ENCODE results near the gene PPBP.
A peak's percentile ranks its signal among the peaks of the same experiment; 100 is the strongest.
"Not testable (repeated sequence)": the region's sequence is repeated elsewhere in the genome, so short reads cannot be mapped to it uniquely, and the experiment has no call there.

The PPBP gene

DNA sequence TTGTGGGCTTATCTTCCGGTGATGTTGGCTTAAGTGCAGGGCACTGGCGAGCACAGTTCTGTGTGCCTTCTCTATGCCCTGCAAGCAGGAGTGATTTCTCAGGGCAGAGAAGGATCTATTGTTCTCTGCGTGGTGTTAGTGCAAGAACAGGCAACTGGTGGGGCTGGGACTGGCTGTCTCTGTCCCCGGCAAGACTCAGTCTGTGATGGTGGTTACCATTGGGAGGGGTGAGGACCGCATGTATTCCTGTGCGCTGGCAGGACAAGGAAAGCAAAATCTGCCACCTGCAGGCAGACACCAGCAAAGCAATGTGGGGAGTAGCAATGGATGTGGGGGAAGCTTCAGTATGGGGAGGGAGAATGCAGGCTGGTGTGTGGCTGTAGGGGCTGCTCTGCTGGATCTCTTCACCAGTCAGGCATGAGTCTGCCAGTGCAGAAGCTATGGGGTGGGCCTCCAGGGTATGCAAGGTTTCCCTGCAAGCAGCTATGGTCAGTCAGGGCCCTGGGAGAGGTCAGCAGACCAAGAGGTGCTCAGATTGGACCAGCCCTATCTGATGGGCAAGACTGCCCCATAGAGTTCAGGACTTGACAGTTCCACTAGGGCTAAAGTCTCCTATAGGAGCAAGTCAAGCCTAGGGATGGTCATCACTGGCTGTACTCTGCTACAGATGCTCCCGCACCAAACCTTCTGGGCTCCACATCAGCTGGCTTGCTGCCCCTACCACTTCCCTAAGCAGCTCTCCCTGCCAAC, 23.0 kb downstream of the PPBP start:
- no peak for DNase-seq
- in situ Hi-C loops (cut with HindIII; ENCODE audit: low pct_ligation_motif_present, low pct_unique_long_range_greater_than_20kb, low sequenced_read_pairs), result no loop called here

DNA sequence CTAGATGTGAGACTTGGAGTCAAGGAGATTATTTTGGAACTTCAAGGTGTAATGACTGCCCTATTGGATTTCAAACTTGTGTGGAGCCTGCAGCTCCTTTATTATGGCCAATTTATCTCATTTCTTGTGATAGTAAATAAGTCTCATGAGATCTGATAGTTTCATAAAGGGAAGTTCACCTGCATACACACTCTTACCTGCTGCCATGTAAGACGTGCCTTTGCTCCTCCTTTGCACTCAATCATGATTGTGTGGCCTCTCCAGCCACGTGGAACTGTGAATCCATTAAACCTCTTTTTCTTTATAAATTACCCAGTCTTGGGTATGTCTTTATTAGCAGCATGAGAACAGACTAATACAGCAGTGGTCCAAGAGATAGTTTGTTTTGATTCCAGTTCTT, 25.3 kb downstream of the PPBP start:
- no peak for DNase-seq
- in situ Hi-C loops (cut with HindIII; ENCODE audit: low pct_ligation_motif_present, low pct_unique_long_range_greater_than_20kb, low sequenced_read_pairs), result no loop called here

DNA sequence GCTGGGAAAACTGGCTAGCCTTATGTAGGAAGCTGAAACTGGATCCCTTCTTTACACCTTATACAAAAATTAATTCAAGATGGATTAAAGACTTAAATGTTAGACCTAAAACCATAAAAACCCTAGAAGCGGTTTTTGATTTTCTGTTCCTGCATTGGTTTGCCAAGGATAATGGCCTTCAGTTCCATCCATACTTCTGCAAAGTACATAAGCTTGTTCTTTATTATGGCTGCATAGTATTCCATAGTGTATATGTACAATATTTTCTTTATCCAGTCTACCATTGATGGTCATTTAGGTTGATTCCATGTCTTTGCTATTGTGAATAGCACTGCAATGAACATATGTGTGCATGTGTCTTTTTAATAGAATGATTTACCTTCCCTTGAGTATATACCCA, 28.9 kb downstream of the PPBP start:
- DNase-seq; in situ Hi-C loops (cut with HindIII; ENCODE audit: low pct_ligation_motif_present, low pct_unique_long_range_greater_than_20kb, low sequenced_read_pairs): not testable (repeated sequence)

DNA sequence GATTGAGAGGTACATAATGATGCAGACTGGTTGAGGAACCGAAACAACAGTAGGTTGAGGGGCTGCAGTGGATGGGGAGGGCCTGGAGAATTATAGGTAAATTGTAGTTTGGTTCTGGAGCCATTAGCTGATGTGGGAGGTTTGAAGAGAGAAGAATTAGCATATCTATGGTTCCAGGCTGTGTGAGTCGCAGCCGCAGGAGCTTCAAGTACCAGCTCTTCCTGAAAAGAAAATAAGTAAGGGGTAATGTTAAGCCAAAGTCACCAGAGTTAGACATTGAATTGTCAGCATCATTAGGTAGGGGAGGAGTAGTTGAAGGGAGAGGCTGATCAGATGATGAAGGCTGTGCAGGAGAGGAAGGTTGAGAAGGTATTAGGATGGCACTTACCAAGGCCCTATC, 35.6 kb downstream of the PPBP start:
- no peak for DNase-seq
- in situ Hi-C loops (cut with HindIII; ENCODE audit: low pct_ligation_motif_present, low pct_unique_long_range_greater_than_20kb, low sequenced_read_pairs), result no loop called here

DNA sequence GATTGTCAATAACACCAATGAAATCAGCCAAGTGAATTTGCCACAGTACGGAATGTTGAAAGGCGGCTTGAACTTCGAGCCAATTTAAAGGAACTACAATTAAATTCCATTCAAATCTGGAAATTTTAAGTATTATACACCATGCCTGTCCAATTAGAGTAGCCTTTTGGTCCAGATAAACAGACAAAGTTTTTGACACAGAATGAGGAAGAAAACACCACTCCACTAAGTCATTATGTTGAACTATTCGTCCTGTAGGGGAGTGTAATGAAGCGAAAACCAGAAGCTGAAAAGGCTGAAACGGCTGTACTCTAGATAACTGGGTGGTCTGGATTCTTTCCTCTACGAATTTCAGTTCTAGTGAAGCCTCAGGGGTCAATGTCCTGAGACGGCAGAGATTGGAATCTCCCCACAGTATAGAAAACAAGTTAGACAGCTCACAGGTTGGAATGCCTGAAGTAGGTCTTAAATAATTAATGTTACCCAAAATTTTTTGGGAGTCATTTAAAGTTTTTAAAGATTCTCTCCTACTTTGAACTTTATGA, 37.5 kb downstream of the PPBP start:
- DNase-seq; in situ Hi-C loops (cut with HindIII; ENCODE audit: low pct_ligation_motif_present, low pct_unique_long_range_greater_than_20kb, low sequenced_read_pairs): not testable (repeated sequence)

DNA sequence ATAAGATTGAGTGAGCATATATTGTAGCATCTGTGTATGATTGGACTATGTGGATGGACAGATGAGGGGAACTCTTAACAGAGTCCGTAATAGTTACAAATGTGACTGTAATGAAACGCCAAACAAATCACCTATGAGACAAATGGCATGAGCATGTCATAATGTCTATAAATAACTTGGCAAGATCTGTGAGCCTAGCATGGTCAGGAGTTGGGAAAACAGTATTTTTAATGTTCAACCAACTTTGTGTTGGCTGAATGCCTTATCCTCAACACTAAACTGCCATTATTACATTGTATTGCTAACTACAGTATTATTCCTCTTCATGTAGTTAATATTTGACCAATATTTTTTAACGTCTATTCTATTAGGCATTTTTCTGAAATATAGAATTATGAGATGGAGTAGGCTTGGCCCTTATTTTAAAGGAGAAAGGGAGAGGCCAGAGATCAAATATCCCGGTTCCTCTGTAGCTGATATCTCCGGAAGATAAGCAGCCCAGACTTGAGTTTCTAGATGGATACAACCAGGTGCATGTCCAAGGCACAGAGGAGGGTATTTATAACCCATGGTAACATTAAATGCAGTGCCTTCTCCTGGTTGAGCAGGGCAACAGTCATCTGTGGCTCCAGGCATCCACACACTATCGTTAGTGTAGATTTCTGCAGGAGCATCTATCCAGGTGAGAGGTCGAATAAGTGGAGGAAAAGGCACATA, 38.8 kb downstream of the PPBP start:
- no peak for DNase-seq
- in situ Hi-C loops (cut with HindIII; ENCODE audit: low pct_ligation_motif_present, low pct_unique_long_range_greater_than_20kb, low sequenced_read_pairs), result no loop called here

DNA sequence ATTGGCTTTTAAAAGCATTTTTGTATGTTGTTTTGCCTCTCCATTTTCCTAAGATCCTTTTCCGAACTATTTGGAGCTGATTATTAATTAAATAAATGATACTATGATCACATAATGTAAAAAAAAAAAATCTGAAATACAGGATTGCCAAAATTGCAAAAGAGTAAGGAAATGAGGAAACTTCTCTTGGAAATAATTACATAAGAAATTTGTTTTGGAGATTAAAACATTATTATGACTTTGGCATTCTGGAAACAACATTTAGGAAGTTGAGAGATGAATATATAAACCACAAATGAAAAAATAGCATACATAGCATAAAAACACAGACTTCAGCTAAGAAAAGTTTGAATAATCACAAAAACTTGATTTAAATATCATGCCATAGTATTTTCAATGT, 39.7 kb downstream of the PPBP start:
- in situ Hi-C loops (cut with HindIII; ENCODE audit: low pct_ligation_motif_present, low pct_unique_long_range_greater_than_20kb, low sequenced_read_pairs), result no loop called here
- DNase-seq, result no peak

DNA sequence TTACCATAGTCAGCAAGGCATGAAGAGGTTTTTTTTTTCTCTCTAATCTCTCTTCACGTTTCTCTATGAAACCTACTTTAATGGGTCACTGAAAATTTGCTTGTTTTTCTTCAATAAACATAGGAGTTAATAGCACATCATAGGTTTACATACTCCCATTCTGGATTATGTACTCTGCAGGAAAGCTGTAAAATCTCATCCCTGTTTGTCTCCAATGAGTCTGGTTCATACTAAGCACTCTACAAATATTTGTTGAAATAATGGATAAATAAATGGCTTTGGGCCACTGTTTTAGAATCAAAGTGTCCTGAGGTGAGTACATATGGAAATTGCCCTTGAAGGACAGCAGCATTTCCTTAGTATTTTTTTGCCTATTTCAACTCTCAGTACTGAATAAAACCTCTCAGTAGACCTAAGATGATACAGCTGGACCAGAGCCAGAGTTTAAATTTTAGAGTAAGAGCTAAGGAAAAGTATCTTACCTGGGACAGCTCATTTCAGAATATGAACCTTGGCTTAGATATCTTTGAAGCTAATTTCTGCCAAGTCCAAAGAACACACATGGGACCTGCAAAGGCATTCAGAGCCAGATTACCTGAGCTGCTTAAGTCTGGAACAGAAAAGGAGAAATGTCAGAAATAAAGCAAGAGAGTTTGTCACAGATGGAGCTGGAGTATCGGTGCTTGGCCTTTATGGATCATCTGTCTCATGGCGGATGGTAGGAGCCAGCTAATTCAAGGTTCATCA, 40.6 kb downstream of the PPBP start:
- in situ Hi-C loops (cut with HindIII; ENCODE audit: low pct_ligation_motif_present, low pct_unique_long_range_greater_than_20kb, low sequenced_read_pairs), result no loop called here
- no peak for DNase-seq

DNA sequence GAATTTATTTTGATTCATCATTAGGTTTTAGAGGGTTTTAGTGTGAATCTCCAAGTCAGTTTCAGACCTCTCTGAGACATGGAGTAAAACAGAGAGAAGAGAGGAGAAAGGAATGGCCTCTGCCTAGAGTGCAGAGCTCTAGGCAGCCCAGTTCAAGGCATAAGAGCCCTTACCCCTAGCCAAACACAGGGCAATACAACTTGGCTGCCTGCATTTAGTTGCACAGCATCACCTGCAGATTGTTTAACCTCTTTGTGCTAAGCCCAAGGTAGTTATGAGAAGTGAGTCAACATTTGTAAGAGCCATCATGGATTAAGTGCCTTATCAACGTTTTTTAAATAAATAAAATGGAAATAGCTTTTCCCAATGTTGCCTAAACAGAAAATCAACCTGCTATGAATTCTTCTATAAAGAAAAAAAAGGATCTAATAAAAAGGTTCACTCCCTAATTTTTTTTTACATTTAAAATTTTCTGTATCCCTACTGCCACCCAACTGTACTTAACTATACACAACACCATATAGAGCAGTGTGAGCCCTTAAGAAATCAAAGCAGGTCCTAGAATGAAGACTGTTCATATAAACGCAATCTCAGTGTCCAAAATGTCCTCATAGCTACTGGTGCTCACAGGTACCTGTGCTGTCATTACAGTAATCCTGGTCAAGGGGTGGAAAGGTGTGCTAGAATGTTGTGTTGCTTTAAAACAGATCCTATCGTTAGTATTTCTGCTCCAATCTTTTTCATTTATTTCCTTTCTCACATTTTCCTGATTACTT, 42.1 kb downstream of the PPBP start:
- DNase-seq, result no peak
- in situ Hi-C loops (cut with HindIII; ENCODE audit: low pct_ligation_motif_present, low pct_unique_long_range_greater_than_20kb, low sequenced_read_pairs), result no loop called here

DNA sequence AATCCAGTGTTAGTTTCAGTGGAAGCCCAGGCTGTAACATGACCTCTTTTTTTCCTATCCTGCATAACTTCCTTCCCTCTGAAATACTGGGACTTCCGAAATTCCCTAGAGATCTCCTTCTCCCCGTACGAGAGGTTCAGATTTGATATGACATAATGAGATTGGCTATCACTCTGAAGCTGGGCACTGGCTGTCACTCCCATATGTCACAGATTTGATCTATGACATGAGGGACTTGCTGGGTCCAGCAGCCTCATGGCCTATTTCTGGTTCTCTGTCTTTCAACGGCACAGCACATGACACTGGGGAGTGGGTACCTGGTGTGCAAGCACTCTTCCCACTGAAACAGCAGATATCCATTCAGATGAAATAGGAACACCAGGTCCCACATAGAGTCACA, 42.9 kb downstream of the PPBP start:
- DNase-seq, result no peak
- in situ Hi-C loops (cut with HindIII; ENCODE audit: low pct_ligation_motif_present, low pct_unique_long_range_greater_than_20kb, low sequenced_read_pairs), result no loop called here

DNA sequence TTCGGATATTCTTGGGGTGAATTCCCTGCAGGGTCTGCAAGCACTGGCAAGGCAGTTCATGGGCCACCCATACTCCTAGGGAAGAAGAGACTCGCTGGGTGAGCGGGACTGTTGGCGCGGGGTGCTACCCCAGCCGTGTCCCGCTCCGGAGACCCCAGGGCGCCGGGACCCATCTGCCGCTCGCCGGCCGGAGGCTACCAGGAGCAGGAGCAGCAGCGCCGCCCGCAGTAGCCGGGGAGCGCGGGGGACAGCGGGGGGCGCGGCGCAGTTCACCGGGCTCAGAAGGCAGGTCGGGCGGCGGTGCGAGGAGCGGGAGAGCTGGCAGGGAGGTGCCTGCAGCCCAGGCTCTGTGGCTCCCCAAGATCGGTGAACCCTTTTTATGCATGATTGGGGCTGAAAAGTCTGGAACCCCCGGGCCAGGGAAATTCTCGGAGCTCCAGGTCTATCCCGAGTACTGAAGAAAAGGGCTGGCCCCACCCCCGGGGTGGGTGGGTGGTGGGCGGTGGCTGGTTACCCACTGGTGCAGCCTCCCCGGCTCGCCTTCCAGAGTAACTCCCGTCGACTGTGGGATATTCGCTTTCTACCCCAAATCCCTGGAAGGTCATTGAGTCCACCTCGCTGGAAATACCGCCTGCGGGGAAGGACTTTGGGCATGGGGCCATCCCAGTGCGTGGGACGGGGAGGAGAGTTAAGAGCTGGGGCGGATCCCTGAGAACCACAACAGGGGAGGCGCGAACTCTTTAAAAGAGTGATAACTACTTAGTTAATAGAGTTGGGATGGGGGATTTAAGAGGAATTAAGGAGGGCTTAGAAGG, 43.7 kb downstream of the PPBP start:
- in situ Hi-C loops (cut with HindIII; ENCODE audit: low pct_ligation_motif_present, low pct_unique_long_range_greater_than_20kb, low sequenced_read_pairs), result no loop called here
- DNase-seq, result peak; percentile 50

DNA sequence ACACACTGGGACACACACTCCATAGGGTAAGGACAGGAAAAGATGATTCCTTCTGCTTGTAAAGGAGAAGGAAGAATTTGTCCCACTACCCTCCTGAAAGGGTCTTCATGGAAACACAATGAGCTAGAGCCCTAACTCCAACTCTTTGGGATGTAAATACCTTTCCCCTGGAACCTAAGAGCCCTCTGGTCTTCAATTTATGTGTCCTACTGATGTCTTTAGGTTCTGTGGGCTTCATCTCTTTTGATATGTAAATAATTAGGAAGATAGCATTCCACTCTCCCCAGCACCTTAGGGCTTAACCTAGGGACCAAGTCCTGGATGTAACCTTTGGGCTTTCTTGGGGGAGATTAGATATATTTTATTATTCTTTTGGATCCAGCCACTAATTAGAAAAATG, 44.4 kb downstream of the PPBP start:
- in situ Hi-C loops (cut with HindIII; ENCODE audit: low pct_ligation_motif_present, low pct_unique_long_range_greater_than_20kb, low sequenced_read_pairs), result no loop called here
- no peak for DNase-seq

DNA sequence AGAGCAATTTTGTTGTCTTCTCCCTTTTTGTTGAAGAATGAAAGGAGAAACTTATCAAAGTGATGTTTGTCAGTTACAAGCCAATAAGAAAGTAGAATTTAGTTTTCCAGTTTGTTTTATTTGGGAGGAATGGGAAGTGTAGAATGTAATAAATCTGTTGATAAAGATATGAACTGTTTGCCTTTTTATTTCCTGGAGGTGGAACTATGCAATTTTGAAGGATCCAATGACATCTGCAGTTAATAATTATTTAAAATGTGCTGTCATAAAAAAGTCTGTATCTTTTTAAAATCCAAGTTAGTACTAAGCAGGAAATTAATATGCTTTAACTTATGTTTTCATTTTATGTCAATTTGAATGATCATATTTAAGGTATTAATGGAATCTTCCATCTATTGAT, 51.0 kb downstream of the PPBP start:
- in situ Hi-C loops (cut with HindIII; ENCODE audit: low pct_ligation_motif_present, low pct_unique_long_range_greater_than_20kb, low sequenced_read_pairs), result no loop called here
- DNase-seq, result no peak
